ENCODE data around the gene LRRC4C. TPM values are rescaled to one million over a fixed set of nuclear protein-coding genes. Genes with fewer than 3 reads are reported as not detected.

LRRC4C gene
- total and polyA plus RNA-seq, 10 of the 15 experiments (the other 5 are each of a cell fraction or from before 2014, with no cell fraction given): 1.5 TPM; not detected in 9

- TF ChIP-seq, protein P1, sequence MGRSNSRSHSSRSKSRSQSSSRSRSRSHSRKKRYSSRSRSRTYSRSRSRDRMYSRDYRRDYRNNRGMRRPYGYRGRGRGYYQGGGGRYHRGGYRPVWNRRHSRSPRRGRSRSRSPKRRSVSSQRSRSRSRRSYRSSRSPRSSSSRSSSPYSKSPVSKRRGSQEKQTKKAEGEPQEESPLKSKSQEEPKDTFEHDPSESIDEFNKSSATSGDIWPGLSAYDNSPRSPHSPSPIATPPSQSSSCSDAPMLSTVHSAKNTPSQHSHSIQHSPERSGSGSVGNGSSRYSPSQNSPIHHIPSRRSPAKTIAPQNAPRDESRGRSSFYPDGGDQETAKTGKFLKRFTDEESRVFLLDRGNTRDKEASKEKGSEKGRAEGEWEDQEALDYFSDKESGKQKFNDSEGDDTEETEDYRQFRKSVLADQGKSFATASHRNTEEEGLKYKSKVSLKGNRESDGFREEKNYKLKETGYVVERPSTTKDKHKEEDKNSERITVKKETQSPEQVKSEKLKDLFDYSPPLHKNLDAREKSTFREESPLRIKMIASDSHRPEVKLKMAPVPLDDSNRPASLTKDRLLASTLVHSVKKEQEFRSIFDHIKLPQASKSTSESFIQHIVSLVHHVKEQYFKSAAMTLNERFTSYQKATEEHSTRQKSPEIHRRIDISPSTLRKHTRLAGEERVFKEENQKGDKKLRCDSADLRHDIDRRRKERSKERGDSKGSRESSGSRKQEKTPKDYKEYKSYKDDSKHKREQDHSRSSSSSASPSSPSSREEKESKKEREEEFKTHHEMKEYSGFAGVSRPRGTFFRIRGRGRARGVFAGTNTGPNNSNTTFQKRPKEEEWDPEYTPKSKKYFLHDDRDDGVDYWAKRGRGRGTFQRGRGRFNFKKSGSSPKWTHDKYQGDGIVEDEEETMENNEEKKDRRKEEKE (IDR thresholded peaks at IDR 0.05): no peak
- TF ChIP-seq EGR1 (IDR thresholded peaks at IDR 0.05; ENCODE audit: borderline replicate concordance in 1 of 2, low read depth in 2 of 2, low read length in 2 of 2) (no peak), SPI1 (IDR thresholded peaks at IDR 0.05; ENCODE audit: borderline replicate concordance, insufficient read depth, low read depth, low read length) (no peak), ZZZ3 (IDR thresholded peaks at IDR 0.05; ENCODE audit: control insufficient read depth, insufficient read length, low read depth) (no peak)
Measured at GRCh38 chr11:41018224-41018623, 441.2 kb downstream of the LRRC4C start (continued).

- DNase-seq (ENCODE audit: low read depth, low spot score) (no peak), ATAC-seq (no peak), FAIRE-seq (no peak)
- no TSS peak for BruUV-seq (replicated peaks)
- H3K79me2 ChIP-seq (ENCODE audit: control insufficient read depth, insufficient read depth, low read length): no peaks in the 10 kb centered on the region
- in situ Hi-C loops (cut with MboI) (no loop called here), intact Hi-C loops (cut with micrococcal nuclease; ENCODE audit: unreplicated experiment) (no loop called here)
- CTCF ChIA-PET: no interaction called here
- H4K20me1 ChIP-seq (ENCODE audit: control insufficient read depth, insufficient read depth): no peaks in the 10 kb centered on the region
- no peak overlapping the region for H3K27ac ChIP-seq (ENCODE audit: control insufficient read depth, insufficient read depth)
- no peak overlapping the region for H3K9ac ChIP-seq (ENCODE audit: control insufficient read depth, insufficient read depth, low read length)
- no peaks in the 10 kb centered on the region for H3K4me1 ChIP-seq (ENCODE audit: control insufficient read depth, insufficient read depth, low read length)
- H3K4me3 ChIP-seq: no peak overlapping the region
- POLR2A ChIA-PET: no interaction called here
- H3K27me3 ChIP-seq (replicated peaks in 1 of 2; ENCODE audit: control insufficient read depth in 2 of 2, insufficient read depth in 2 of 2, low read length in 1 of 2): no peaks in the 10 kb centered on the region
- H3K36me3 ChIP-seq (ENCODE audit: control insufficient read depth in 2 of 2, insufficient read depth in 2 of 2, low read length in 1 of 2): no peaks in the 10 kb centered on the region
- 27% methylated on average over 2 of the region's 2 CpGs for WGBS (ENCODE audit: insufficient coverage, insufficient replicate concordance, low lambda C conversion rate, missing lambda C conversion rate)
- H3K9me3 ChIP-seq (replicated peaks; ENCODE audit: control insufficient read depth, insufficient read depth, low read length): no peaks in the 10 kb centered on the region
- SMC1A ChIA-PET (ENCODE audit: uncharacterized antibody, unreplicated experiment): no interaction called here
- RAD21 ChIA-PET (ENCODE audit: unreplicated experiment): no interaction called here
- no peak overlapping the region for H3K4me2 ChIP-seq (ENCODE audit: control insufficient read depth, insufficient read depth)
- no peak overlapping the region for H2AFZ ChIP-seq (ENCODE audit: control insufficient read depth, low read depth, low read length)
- TF ChIP-seq FOXK2 (IDR thresholded peaks at IDR 0.05) (no peak), ZSCAN29 (IDR thresholded peaks at IDR 0.05) (no peak), SMAD1 (IDR thresholded peaks at IDR 0.05; ENCODE audit: low read depth, partially characterized antibody) (no peak), BRCA1 (IDR thresholded peaks at IDR 0.05; ENCODE audit: low read depth, low read length) (no peak), HDGF (IDR thresholded peaks at IDR 0.05) (no peak), NBN (IDR thresholded peaks at IDR 0.05) (no peak), TCF12 (IDR thresholded peaks at IDR 0.05; ENCODE audit: low read depth, low read length) (no peak), ATF7 (IDR thresholded peaks at IDR 0.05; ENCODE audit: low read depth) (no peak), EED (IDR thresholded peaks at IDR 0.05; ENCODE audit: low read depth) (no peak)
- TF ChIP-seq, protein P2, sequence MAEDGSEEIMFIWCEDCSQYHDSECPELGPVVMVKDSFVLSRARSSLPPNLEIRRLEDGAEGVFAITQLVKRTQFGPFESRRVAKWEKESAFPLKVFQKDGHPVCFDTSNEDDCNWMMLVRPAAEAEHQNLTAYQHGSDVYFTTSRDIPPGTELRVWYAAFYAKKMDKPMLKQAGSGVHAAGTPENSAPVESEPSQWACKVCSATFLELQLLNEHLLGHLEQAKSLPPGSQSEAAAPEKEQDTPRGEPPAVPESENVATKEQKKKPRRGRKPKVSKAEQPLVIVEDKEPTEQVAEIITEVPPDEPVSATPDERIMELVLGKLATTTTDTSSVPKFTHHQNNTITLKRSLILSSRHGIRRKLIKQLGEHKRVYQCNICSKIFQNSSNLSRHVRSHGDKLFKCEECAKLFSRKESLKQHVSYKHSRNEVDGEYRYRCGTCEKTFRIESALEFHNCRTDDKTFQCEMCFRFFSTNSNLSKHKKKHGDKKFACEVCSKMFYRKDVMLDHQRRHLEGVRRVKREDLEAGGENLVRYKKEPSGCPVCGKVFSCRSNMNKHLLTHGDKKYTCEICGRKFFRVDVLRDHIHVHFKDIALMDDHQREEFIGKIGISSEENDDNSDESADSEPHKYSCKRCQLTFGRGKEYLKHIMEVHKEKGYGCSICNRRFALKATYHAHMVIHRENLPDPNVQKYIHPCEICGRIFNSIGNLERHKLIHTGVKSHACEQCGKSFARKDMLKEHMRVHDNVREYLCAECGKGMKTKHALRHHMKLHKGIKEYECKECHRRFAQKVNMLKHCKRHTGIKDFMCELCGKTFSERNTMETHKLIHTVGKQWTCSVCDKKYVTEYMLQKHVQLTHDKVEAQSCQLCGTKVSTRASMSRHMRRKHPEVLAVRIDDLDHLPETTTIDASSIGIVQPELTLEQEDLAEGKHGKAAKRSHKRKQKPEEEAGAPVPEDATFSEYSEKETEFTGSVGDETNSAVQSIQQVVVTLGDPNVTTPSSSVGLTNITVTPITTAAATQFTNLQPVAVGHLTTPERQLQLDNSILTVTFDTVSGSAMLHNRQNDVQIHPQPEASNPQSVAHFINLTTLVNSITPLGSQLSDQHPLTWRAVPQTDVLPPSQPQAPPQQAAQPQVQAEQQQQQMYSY (CRISPR knock-in tag; IDR thresholded peaks at IDR 0.05): no peak
- TF ChIP-seq, protein P1 (IDR thresholded peaks at IDR 0.05): no peak
Measured at GRCh38 chr11:41010361-41011050, 448.9 kb downstream of the LRRC4C start.
